ENCODE measurements around the gene SPC24. TPM values are rescaled to one million over a fixed set of nuclear protein-coding genes. Genes with fewer than 3 reads are reported as not detected.

The SPC24 gene
- total and polyA plus RNA-seq, 9 of the 15 experiments (the other 6 are each of a cell fraction or from before 2014, with no cell fraction given) = 18.2 to 154 (median 60.9) TPM

DNA sequence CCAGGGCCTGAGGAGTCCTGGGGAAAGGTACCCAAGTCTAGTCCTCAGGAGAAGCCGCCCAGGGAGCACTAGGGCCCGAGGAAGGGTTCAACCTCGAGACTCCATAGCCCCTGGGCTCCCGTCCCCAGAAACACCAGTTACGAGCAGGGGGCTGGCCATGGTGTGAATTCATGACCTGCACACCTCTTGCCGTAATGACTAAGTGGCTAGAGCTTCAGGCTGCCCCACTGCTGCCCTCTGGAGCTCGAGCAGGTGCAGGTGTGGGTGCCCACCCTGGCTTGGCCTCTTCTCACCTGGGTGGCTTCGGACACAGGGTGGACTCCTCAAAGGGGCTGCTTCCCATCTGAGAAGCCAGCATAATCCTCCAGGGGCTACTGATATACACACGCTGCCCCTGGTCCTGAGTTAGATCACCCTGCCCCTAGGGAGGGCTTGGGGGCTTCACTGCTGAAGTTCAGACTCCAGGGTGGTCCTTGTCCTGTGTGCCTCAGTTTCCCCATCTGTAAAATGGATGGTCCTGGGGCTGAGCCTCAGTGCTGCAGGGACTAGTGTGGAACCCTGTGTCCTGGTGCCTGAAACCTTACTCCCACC, 13.6 kb downstream of the SPC24 start (continued):
- no peak for TF ChIP-seq MBD1 (CRISPR knock-in tag; IDR thresholded peaks at IDR 0.05)
- peak; percentile 64 for TF ChIP-seq SIRT6 (IDR thresholded peaks at IDR 0.05; ENCODE audit: low read depth, low read length)
- TF ChIP-seq MEIS2 (IDR thresholded peaks at IDR 0.05; ENCODE audit: partially characterized antibody) = no peak
- peak; percentile 81 for TF ChIP-seq BCOR (IDR thresholded peaks at IDR 0.05)

DNA sequence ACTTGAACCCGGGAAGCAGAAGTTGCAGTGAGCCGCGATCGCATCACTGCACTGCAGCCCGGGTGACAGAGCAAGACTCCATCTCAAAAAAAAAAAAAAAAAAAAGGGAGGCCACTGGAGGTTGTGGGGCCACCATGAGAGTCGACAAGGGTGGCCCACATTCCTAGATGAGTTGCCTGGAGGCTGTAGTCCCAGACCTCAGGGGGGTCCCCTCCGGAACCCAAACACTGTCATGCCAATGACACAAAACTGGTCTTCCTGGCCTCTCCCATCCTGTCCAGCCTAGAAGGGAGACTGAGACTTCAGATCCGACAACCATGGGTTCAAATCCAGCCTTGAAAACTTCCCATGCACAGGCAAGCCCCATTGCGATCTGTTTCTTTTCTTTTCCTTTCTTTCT, 14.7 kb downstream of the SPC24 start:
- no peak for FAIRE-seq
- Histone ChIP-seq H3K4me3 (no peak overlapping the region), H3K79me2 (ENCODE audit: control insufficient read depth, insufficient read depth, low read length) (no peaks in the 10 kb centered on the region), H3K27ac (ENCODE audit: extremely low read depth, low read depth, low read length) (no peak overlapping the region), H3K27me3 (ENCODE audit: control insufficient read depth in 2 of 2, insufficient read depth in 2 of 2, low read length in 2 of 2) (no peaks in the 10 kb centered on the region), H2AFZ (ENCODE audit: low read depth, low read length) (no peak overlapping the region), H3K9me1 (ENCODE audit: control insufficient read depth, insufficient read depth, low read length) (peaks cover 6% of the 10 kb centered on the region), H3K9ac (ENCODE audit: insufficient read depth in 1 of 2, low read depth in 2 of 2, low read length in 2 of 2) (no peak overlapping the region), H3K9me3 (replicated peaks; ENCODE audit: control insufficient read depth, insufficient read depth, low read depth, low read length) (no peaks in the 10 kb centered on the region), H3K4me1 (replicated peaks in 1 of 2; ENCODE audit: control insufficient read depth in 2 of 2, insufficient read depth in 2 of 2, low read length in 2 of 2) (peaks cover 41 to 65% of the 10 kb centered on the region in 2 experiments), H3K36me3 (ENCODE audit: control insufficient read depth, insufficient read depth, low read length) (peaks cover 18% of the 10 kb centered on the region; the same call in 2 of the 3 replicates), H3K4me2 (ENCODE audit: insufficient read depth, low read length) (no peak overlapping the region), H4K20me1 (replicated peaks; ENCODE audit: control insufficient read depth, insufficient read depth, low read length) (no peaks in the 10 kb centered on the region; the same call in 1 of the 2 replicates)
- ATAC-seq = no peak
- in situ Hi-C loops (cut with MboI) = no loop called here
- ChIA-PET POLR2A (no interaction called here), CTCF (ENCODE audit: low intra/inter-chr PET ratio) (no interaction called here)
- no peak for DNase-seq (ENCODE audit: extremely low read depth in 1 of 4, low spot score in 3 of 4)
- BruUV-seq (replicated peaks) = no TSS peak
- WGBS (ENCODE audit: insufficient coverage, low coverage, missing lambda C conversion rate) = 83% methylated on average over 2 of the region's 9 CpGs
- intact Hi-C loops (cut with micrococcal nuclease) = no loop called here
- no peak for TF ChIP-seq E2F1 (CRISPR knock-in tag; IDR thresholded peaks at IDR 0.05)
- TF ChIP-seq, protein P1, sequence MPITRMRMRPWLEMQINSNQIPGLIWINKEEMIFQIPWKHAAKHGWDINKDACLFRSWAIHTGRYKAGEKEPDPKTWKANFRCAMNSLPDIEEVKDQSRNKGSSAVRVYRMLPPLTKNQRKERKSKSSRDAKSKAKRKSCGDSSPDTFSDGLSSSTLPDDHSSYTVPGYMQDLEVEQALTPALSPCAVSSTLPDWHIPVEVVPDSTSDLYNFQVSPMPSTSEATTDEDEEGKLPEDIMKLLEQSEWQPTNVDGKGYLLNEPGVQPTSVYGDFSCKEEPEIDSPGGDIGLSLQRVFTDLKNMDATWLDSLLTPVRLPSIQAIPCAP (CRISPR knock-in tag; IDR thresholded peaks at IDR 0.05; ENCODE audit: borderline replicate concordance) = no peak
- TF ChIP-seq, protein P2, sequence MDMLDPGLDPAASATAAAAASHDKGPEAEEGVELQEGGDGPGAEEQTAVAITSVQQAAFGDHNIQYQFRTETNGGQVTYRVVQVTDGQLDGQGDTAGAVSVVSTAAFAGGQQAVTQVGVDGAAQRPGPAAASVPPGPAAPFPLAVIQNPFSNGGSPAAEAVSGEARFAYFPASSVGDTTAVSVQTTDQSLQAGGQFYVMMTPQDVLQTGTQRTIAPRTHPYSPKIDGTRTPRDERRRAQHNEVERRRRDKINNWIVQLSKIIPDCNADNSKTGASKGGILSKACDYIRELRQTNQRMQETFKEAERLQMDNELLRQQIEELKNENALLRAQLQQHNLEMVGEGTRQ (CRISPR knock-in tag; IDR thresholded peaks at IDR 0.05) = no peak
- no peak for TF ChIP-seq STAG1 (CRISPR knock-in tag; IDR thresholded peaks at IDR 0.05; ENCODE audit: borderline replicate concordance)
- no peak for TF ChIP-seq GTF2E2 (tag; IDR thresholded peaks at IDR 0.05)
- TF ChIP-seq YBX1 (IDR thresholded peaks at IDR 0.05) = no peak
- no peak for TF ChIP-seq GABPA (tag; conservative IDR thresholded peaks at IDR 0.05; ENCODE audit: low read depth)
- TF ChIP-seq ARID3B (CRISPR knock-in tag; IDR thresholded peaks at IDR 0.05; ENCODE audit: borderline replicate concordance) = no peak
- no peak for TF ChIP-seq ZNF239 (CRISPR knock-in tag; IDR thresholded peaks at IDR 0.05)
- TF ChIP-seq ID3 (CRISPR knock-in tag; IDR thresholded peaks at IDR 0.05) = no peak
- TF ChIP-seq ID3 (tag; IDR thresholded peaks at IDR 0.05) = no peak
